H1 (cell line): ENCODE results near the gene GDNF. TPM values are rescaled to one million over a fixed set of nuclear protein-coding genes. Genes with fewer than 3 reads are reported as not detected.

ENCODE experiments used
- CTCF ChIA-PET: fragments of 300-600 bp; sonication (Branson Sonifier 250); formaldehyde crosslinking; loops from one replicate; lab custom pipeline; 2021; ENCODE audit not compliant: partially characterized antibody; lab: Charles Lee
- POLR2A ChIA-PET: fragments of 300-600 bp; sonication (Branson Sonifier 250); formaldehyde crosslinking; loops from one replicate; lab custom pipeline; 2021; ENCODE audit warnings: inconsistent platforms; ENCODE audit not compliant: partially characterized antibody; lab: Charles Lee
- DNase-seq, 2 experiments: peaks; one replicate each; pipeline versions ENCODE4 v3.0.0 to v3.0.0-alpha.2; 2010 to 2022; ENCODE audit warnings: low spot score in 2 of 2, low read depth in 1 of 2, mixed read lengths in 1 of 2
- FAIRE-seq: peaks from 2 replicates; lab custom pipeline; 2011; peaks lifted over from hg19 to GRCh38; lab: Jason Lieb, UNC
- H2AFZ ChIP-seq: 2 replicates; pipeline ENCODE4 v1.8.1; 2012; ENCODE audit warnings: low read length, inconsistent platforms
- H2AK5ac ChIP-seq: 2 replicates; pipeline ENCODE4 v1.6.1; 2013; ENCODE audit warnings: low read depth, low read length
- H2BK120ac ChIP-seq: replicated peaks from 2 replicates; pipeline ENCODE3; 2013; ENCODE audit warnings: low read depth, low read length, inconsistent platforms
- H2BK12ac ChIP-seq: 2 replicates; pipeline ENCODE4 v1.6.1; 2013; ENCODE audit warnings: low read depth, low read length
- H2BK15ac ChIP-seq: 2 replicates; pipeline ENCODE4 v1.6.1; 2013; ENCODE audit warnings: low read length
- H2BK20ac ChIP-seq: 2 replicates; pipeline ENCODE4 v1.6.1; 2013; ENCODE audit warnings: low read length
- H2BK5ac ChIP-seq: 2 replicates; pipeline ENCODE4 v1.6.1; 2013; ENCODE audit warnings: low read depth, low read length
- H3K14ac ChIP-seq: 2 replicates; pipeline ENCODE4 v1.6.1; 2013; ENCODE audit warnings: inconsistent platforms; ENCODE audit not compliant: insufficient read length
- H3K18ac ChIP-seq: 2 replicates; pipeline ENCODE4 v1.6.1; 2013; ENCODE audit warnings: low read length; ENCODE audit errors: extremely low read depth
- H3K23ac ChIP-seq: 2 replicates; pipeline ENCODE4 v1.6.1; 2013; ENCODE audit warnings: inconsistent platforms; ENCODE audit not compliant: insufficient read length
- H3K23me2 ChIP-seq: 2 replicates; pipeline ENCODE4 v1.6.1; 2013; ENCODE audit warnings: low read depth, low read length
- H3K27ac ChIP-seq: 2 replicates; pipeline ENCODE4 v1.6.1; 2011; ENCODE audit warnings: low read depth, low read length, inconsistent platforms
- H3K27me3 ChIP-seq, 4 experiments: replicated peaks in 1 of 4; 1 replicate in 1 of 4; 2 replicates in 3 of 4; pipeline versions ENCODE4 v1.6.1 to v1.8.1; 2011 to 2013; ENCODE audit warnings: low read length in 3 of 4, mild to moderate bottlenecking in 3 of 4, inconsistent platforms in 2 of 4, mixed read lengths in 2 of 4, moderate library complexity in 1 of 4; ENCODE audit not compliant: control insufficient read depth in 3 of 4, insufficient read depth in 3 of 4; ENCODE audit errors: extremely low read depth in 1 of 4
- H3K36me3 ChIP-seq, 4 experiments: 2 replicates each; pipeline versions ENCODE4 v1.6.1 to v1.8.1; 2011 to 2013; ENCODE audit warnings: mild to moderate bottlenecking in 4 of 4, low read length in 3 of 4, moderate library complexity in 2 of 4, control low read depth in 1 of 4, inconsistent platforms in 1 of 4; ENCODE audit not compliant: insufficient read depth in 4 of 4, control insufficient read depth in 2 of 4
- H3K4ac ChIP-seq: replicated peaks from 2 replicates; pipeline ENCODE3; 2013; ENCODE audit warnings: low read length, low read depth, mixed read lengths, inconsistent platforms; ENCODE audit not compliant: insufficient read length
- H3K4me1 ChIP-seq, 4 experiments: replicated peaks in 1 of 4; 1 replicate in 1 of 4; 2 replicates in 3 of 4; pipeline versions ENCODE4 v1.6.1 to v1.8.1; 2011 to 2013; ENCODE audit warnings: low read length in 3 of 4, inconsistent platforms in 2 of 4, mixed read lengths in 1 of 4; ENCODE audit not compliant: insufficient read depth in 4 of 4, control insufficient read depth in 3 of 4
- H3K4me2 ChIP-seq, 2 experiments: 2 replicates each; pipeline versions ENCODE4 v1.6.1 to v1.8.1; 2011 to 2013; ENCODE audit warnings: low read depth in 2 of 2, low read length in 2 of 2, control low read depth in 1 of 2, inconsistent platforms in 1 of 2, mild to moderate bottlenecking in 1 of 2; ENCODE audit not compliant: insufficient read depth in 1 of 2
- H3K4me3 ChIP-seq, 4 experiments: fragments of 200-600, 300-600 bp in 1 of 4; sonication (generic), shearing (Covaris generic), sonication (Bioruptor Twin) in 1 of 4; 2 replicates each; pipeline versions ENCODE4 v1.5.1 to v1.8.1; 2011 to 2016; ENCODE audit warnings: low read length in 4 of 4, low read depth in 3 of 4, control low read depth in 2 of 4, inconsistent platforms in 2 of 4, mild to moderate bottlenecking in 2 of 4, mixed read lengths in 1 of 4, moderate library complexity in 1 of 4; ENCODE audit not compliant: insufficient read depth in 2 of 4; ENCODE audit errors: extremely low read depth in 1 of 4
- H3K56ac ChIP-seq: replicated peaks from 2 replicates; pipeline ENCODE3; 2013; ENCODE audit warnings: low read depth, mild to moderate bottlenecking, mixed read lengths, low read length, inconsistent platforms; ENCODE audit not compliant: insufficient read length
- H3K79me1 ChIP-seq: 2 replicates; pipeline ENCODE4 v1.6.1; 2013; ENCODE audit warnings: low read depth, low read length, control low read depth
- H3K79me2 ChIP-seq, 2 experiments: 2 replicates each; pipeline versions ENCODE4 v1.6.1 to v1.8.1; 2012 to 2013; ENCODE audit warnings: low read length in 2 of 2, mild to moderate bottlenecking in 2 of 2, inconsistent platforms in 1 of 2; ENCODE audit not compliant: insufficient read depth in 2 of 2, control insufficient read depth in 1 of 2
- H3K9ac ChIP-seq, 4 experiments: replicated peaks in 1 of 4; 1 replicate in 1 of 4; 2 replicates in 3 of 4; pipeline versions ENCODE4 v1.6.1 to v1.8.1; 2011 to 2013; ENCODE audit warnings: low read depth in 3 of 4, low read length in 3 of 4, control low read depth in 2 of 4, mild to moderate bottlenecking in 2 of 4, moderate library complexity in 2 of 4, inconsistent platforms in 1 of 4; ENCODE audit errors: extremely low read depth in 1 of 4
- H3K9me3 ChIP-seq, 2 experiments: 2 replicates each; pipeline versions ENCODE4 v1.6.1 to v1.8.1; 2012 to 2013; ENCODE audit warnings: mild to moderate bottlenecking in 2 of 2, moderate library complexity in 2 of 2, control low read depth in 1 of 2, inconsistent platforms in 1 of 2, low read depth in 1 of 2, low read length in 1 of 2, mixed read lengths in 1 of 2; ENCODE audit not compliant: insufficient read depth in 2 of 2
- H4K20me1 ChIP-seq, 2 experiments: replicated peaks in 1 of 2; 2 replicates each; pipeline versions ENCODE3 to v1.8.1; 2011 to 2013; ENCODE audit warnings: inconsistent platforms in 2 of 2, low read length in 2 of 2, mild to moderate bottlenecking in 1 of 2; ENCODE audit not compliant: insufficient read depth in 2 of 2, control insufficient read depth in 1 of 2
- H4K5ac ChIP-seq: 2 replicates; pipeline ENCODE4 v1.6.1; 2013; ENCODE audit warnings: low read length, low read depth, mixed read lengths, inconsistent platforms; ENCODE audit not compliant: insufficient read length
- H4K8ac ChIP-seq: 2 replicates; pipeline ENCODE4 v1.8.0; 2013; ENCODE audit warnings: mild to moderate bottlenecking, moderate library complexity, low read length, inconsistent platforms; ENCODE audit not compliant: insufficient read depth; ENCODE audit errors: extremely low read depth
- H4K91ac ChIP-seq: replicated peaks from 2 replicates; pipeline ENCODE3; 2013; ENCODE audit warnings: low read length, mixed read lengths, inconsistent platforms; ENCODE audit not compliant: insufficient read length
- CBX5 ChIP-seq: fragments of 300-800, 300-1000 bp; sonication (generic); IDR thresholded peaks from 2 replicates; pipeline ENCODE4 v1.7.1; 2016; ENCODE audit warnings: antibody characterized with exemption, low read length, low read depth
- CBX8 ChIP-seq: fragments of 300-800, 300-1000 bp; sonication (generic); IDR thresholded peaks from 2 replicates; pipeline ENCODE4 v1.7.1; 2016; ENCODE audit warnings: low read depth, low read length, borderline replicate concordance
- CHD1 ChIP-seq: IDR thresholded peaks from 2 replicates; pipeline ENCODE4 v1.6.1; 2012; ENCODE audit warnings: low read depth, low read length, improper control_type of control experiment
- CREB1 ChIP-seq: IDR thresholded peaks from 2 replicates; pipeline ENCODE4 v1.6.1; 2012; ENCODE audit warnings: inconsistent platforms
- FOSL1 ChIP-seq: IDR thresholded peaks from 2 replicates; pipeline ENCODE4 v1.6.1; 2011; ENCODE audit warnings: mild to moderate bottlenecking, low read depth, low read length, moderate library complexity; ENCODE audit not compliant: insufficient read depth
- GTF2F1 ChIP-seq: IDR thresholded peaks from 2 replicates; pipeline ENCODE4 v1.6.1; 2012; ENCODE audit warnings: low read depth, low read length, improper control_type of control experiment, borderline replicate concordance
- HDAC6 ChIP-seq: IDR thresholded peaks from one replicate; pipeline ENCODE4 v1.7.1; 2012; ENCODE audit warnings: low read depth, mild to moderate bottlenecking, inconsistent platforms, low read length, moderate library complexity
- JUN ChIP-seq: IDR thresholded peaks from 2 replicates; pipeline ENCODE4 v1.6.1; 2011; ENCODE audit warnings: low read depth, mild to moderate bottlenecking, improper control_type of control experiment, low read length
- KDM4A ChIP-seq: IDR thresholded peaks from one replicate; pipeline ENCODE4 v1.7.1; 2012; ENCODE audit warnings: low read depth, mild to moderate bottlenecking, moderate library complexity, low read length, inconsistent platforms; ENCODE audit not compliant: severe bottlenecking
- NANOG ChIP-seq: IDR thresholded peaks from 2 replicates; pipeline ENCODE4 v1.6.1; 2011; ENCODE audit warnings: low read length, low read depth, mild to moderate bottlenecking, inconsistent platforms; ENCODE audit not compliant: insufficient read depth, poor library complexity, severe bottlenecking
- PHF8 ChIP-seq: fragments of 200-600 bp; sonication (generic); conservative IDR thresholded peaks from 2 replicates; pipeline ENCODE4 v1.7.1; 2012; ENCODE audit warnings: low read depth, mild to moderate bottlenecking, inconsistent platforms, low read length, moderate library complexity
- SP1 ChIP-seq: IDR thresholded peaks from 2 replicates; pipeline ENCODE4 v1.6.1; 2011; ENCODE audit warnings: low read depth, low read length
- SP4 ChIP-seq: IDR thresholded peaks from 2 replicates; pipeline ENCODE4 v1.6.1; 2012; ENCODE audit warnings: low read length, inconsistent platforms
- SRF ChIP-seq: IDR thresholded peaks from 2 replicates; pipeline ENCODE4 v1.6.1; 2011; ENCODE audit warnings: mild to moderate bottlenecking, low read depth, low read length, moderate library complexity
- TAF1 ChIP-seq: IDR thresholded peaks from 2 replicates; pipeline ENCODE4 v1.6.1; 2011; ENCODE audit warnings: mild to moderate bottlenecking, low read depth, low read length
- polyA plus RNA-seq, 7 experiments: library from polyadenylated mRNA; depleted of rRNA in 3 of 7; stranded (reverse) in 5 of 7; unstranded in 2 of 7; fragments of >200 nt in 5 of 7; fragments of 200-250 nt in 2 of 7; gene quantifications; 1 replicate in 5 of 7; 2 replicates in 1 of 7; 4 replicates in 1 of 7; pipeline versions ENCODE4 v1.2.1 to v1.2.3, GENCODE V29; 2011 to 2013; ENCODE audit warnings: missing spikeins in 2 of 7, mixed read lengths in 2 of 7
- total RNA-seq: library from RNA; stranded (reverse); fragmentation: NEBNext Ultra II Directional; extraction: Animal tissue kit (Norgen Biotek cat#: 25700); gene quantifications from 2 replicates; pipeline ENCODE4 v1.2.1, GENCODE V29; 2021

GDNF gene
- total and polyA plus RNA-seq, 2 of the 8 experiments (the other 6 are each of a cell fraction or from before 2014, with no cell fraction given): 0.15 to 2.0 TPM

DNA sequence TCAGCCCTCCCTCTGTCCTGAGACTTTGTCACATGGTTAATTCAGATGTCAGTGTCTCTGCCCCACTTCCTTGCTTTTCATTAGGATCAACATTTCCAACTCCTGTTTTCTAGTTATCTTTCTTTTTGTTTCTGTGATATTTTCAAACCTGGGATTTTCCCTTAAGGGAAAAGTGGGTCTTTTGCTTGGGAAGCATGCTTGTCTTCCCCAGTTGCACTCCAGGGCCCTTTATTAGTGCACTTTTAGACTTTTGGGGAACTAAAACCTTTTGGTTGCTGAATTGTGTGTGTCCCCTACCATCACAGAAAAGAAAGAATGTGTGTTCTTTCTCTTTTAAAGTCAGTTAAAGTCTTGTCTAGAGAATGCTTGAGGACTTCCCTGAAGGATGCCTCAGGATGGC is 18.4 kb upstream of the GDNF start:
- Histone ChIP-seq H3K14ac (no peak overlapping the region), H4K91ac (no peak overlapping the region), H2BK120ac (no peak overlapping the region), H2BK15ac (no peak overlapping the region), H2AFZ (no peak overlapping the region), H3K9ac (no peak overlapping the region), H3K36me3 (no peaks in the 10 kb centered on the region), H3K27ac (no peak overlapping the region), H2BK20ac (no peak overlapping the region), H3K9me3 (peaks cover 3 to 4% of the 10 kb centered on the region in 2 experiments; a peak in 1 of 4 replicates), H3K18ac (no peak overlapping the region), H3K27me3 (no peaks in the 10 kb centered on the region; a peak in 1 of 7 replicates), H2AK5ac (no peak overlapping the region), H3K79me2 (no peaks in the 10 kb centered on the region), H2BK12ac (no peak overlapping the region), H3K4ac (no peak overlapping the region), H3K4me2 (no peak overlapping the region), H3K4me1 (no peaks in the 10 kb centered on the region), H4K20me1 (no peaks in the 10 kb centered on the region), H3K23ac (no peak overlapping the region), H3K23me2 (no peaks in the 10 kb centered on the region; the same call in 1 of the 2 replicates), H3K79me1 (no peaks in the 10 kb centered on the region), H3K4me3 (no peak overlapping the region), H4K5ac (no peak overlapping the region), H3K56ac (no peak overlapping the region), H4K8ac (no peak overlapping the region), H2BK5ac (no peak overlapping the region)
- TF ChIP-seq JUN (no peak), KDM4A (no peak), CBX5 (no peak), PHF8 (no peak), CREB1 (no peak), SP1 (no peak), TAF1 (no peak), NANOG (no peak), CBX8 (no peak), CHD1 (no peak), FOSL1 (no peak), HDAC6 (no peak), SP4 (no peak), SRF (no peak), GTF2F1 (no peak)
- CTCF ChIA-PET: interaction anchor here (0.6 to 0.9 kb wide), 4 partner anchors 10 to 268 kb away, joined by 3 read pairs; no protein-coding TSS in a partner anchor
- no peak for FAIRE-seq
- POLR2A ChIA-PET: no interaction called here
- DNase-seq: no peak
